B cell (primary cell): Measurements from ENCODE around the gene SMARCA4. TPM values are rescaled to one million over a fixed set of nuclear protein-coding genes. Genes with fewer than 3 reads are reported as not detected.

Experiments used
- ATAC-seq: fragments of 200-7000 bp; cut with Tn5 transposase; one replicate; pipeline ENCODE4 v1.10.0; 2021; ENCODE audit warnings: low read depth, mild to moderate bottlenecking, moderate number of reproducible peaks, moderate library complexity
- CTCF ChIA-PET: fragments of 350-600 bp; sonication (Branson Sonifier 250); formaldehyde crosslinking; loops from one replicate; lab custom pipeline; 2021; ENCODE audit warnings: antibody characterized with exemption, inconsistent platforms; lab: Charles Lee
- POLR2A ChIA-PET: fragments of 350-600 bp; sonication (Branson Sonifier 250); formaldehyde crosslinking; loops from one replicate; lab custom pipeline; 2021; ENCODE audit warnings: antibody characterized with exemption; lab: Charles Lee
- DNase-seq: peaks from one replicate; pipeline ENCODE4 v3.0.0; 2013
- H2AFZ ChIP-seq: 2 replicates; pipeline ENCODE4 v1.6.1; 2012; ENCODE audit warnings: mild to moderate bottlenecking, low read depth, low read length; ENCODE audit not compliant: insufficient read depth, poor library complexity, severe bottlenecking
- H3K27ac ChIP-seq, 2 donors: 1 replicate in 1 of 2; 2 replicates in 1 of 2; pipeline ENCODE4 v1.5.1; 2012 to 2013; ENCODE audit warnings: low read length in 2 of 2, mild to moderate bottlenecking in 2 of 2, moderate library complexity in 1 of 2
- H3K27me3 ChIP-seq, 4 experiments: fragments of 200-600 bp in 1 of 4; sonication (generic) in 1 of 4; replicated peaks in 1 of 4; 1 replicate in 2 of 4; 2 replicates in 2 of 4; pipeline versions ENCODE4 v1.6.1 to v1.7.0; 2013 to 2016; ENCODE audit warnings: low read length in 3 of 4, mild to moderate bottlenecking in 2 of 4, mixed read lengths in 1 of 4, moderate library complexity in 1 of 4; ENCODE audit not compliant: insufficient read depth in 4 of 4, control insufficient read depth in 3 of 4; ENCODE audit errors: control extremely low read depth in 1 of 4
- H3K36me3 ChIP-seq, 2 experiments: replicated peaks in 1 of 2; 1 replicate in 1 of 2; 2 replicates in 1 of 2; pipeline versions ENCODE4 v1.6.1 to v1.7.1; 2013; ENCODE audit warnings: low read length in 1 of 2; ENCODE audit not compliant: insufficient read depth in 2 of 2, control insufficient read depth in 1 of 2; ENCODE audit errors: control extremely low read depth in 1 of 2, extremely low read depth in 1 of 2
- H3K4me1 ChIP-seq, 2 donors: fragments of 200-600 bp in 1 of 2; sonication (generic) in 1 of 2; 1 replicate in 1 of 2; 2 replicates in 1 of 2; pipeline versions ENCODE4 v1.5.1 to v1.6.1; 2013 to 2017; ENCODE audit warnings: low read length in 2 of 2; ENCODE audit not compliant: control insufficient read depth in 2 of 2, insufficient read depth in 2 of 2
- H3K4me2 ChIP-seq: replicated peaks from 2 replicates; pipeline ENCODE3; 2012; ENCODE audit warnings: mild to moderate bottlenecking, low read depth, low read length; ENCODE audit not compliant: poor library complexity, severe bottlenecking
- H3K4me3 ChIP-seq, 5 experiments: fragments of 200-600 bp in 1 of 5; sonication (generic) in 1 of 5; 1 replicate in 3 of 5; 2 replicates in 2 of 5; pipeline versions ENCODE4 v1.5.1 to v1.7.0; 2011 to 2016; ENCODE audit warnings: low read length in 4 of 5, mild to moderate bottlenecking in 4 of 5, low read depth in 2 of 5, control low read depth in 1 of 5, moderate library complexity in 1 of 5; ENCODE audit not compliant: insufficient read depth in 1 of 5; ENCODE audit errors: control extremely low read depth in 1 of 5, extremely low read depth in 1 of 5
- H3K79me2 ChIP-seq: fragments of 200-600 bp; sonication (generic); one replicate; pipeline ENCODE4 v1.6.0; 2016; ENCODE audit warnings: low read length; ENCODE audit not compliant: control insufficient read depth, insufficient read depth
- H3K9ac ChIP-seq: fragments of 200-600 bp; sonication (generic); 2 replicates; pipeline ENCODE4 v1.6.1; 2017; ENCODE audit warnings: mild to moderate bottlenecking, low read length, moderate library complexity
- H3K9me3 ChIP-seq, 3 donors: one replicate each; pipeline versions ENCODE4 v1.6.1 to v1.7.1; 2013; ENCODE audit warnings: low read length in 2 of 3; ENCODE audit not compliant: control insufficient read depth in 2 of 3, insufficient read depth in 1 of 3; ENCODE audit errors: control extremely low read depth in 1 of 3
- H4K20me1 ChIP-seq: 2 replicates; pipeline ENCODE4 v1.6.0; 2012; ENCODE audit warnings: mild to moderate bottlenecking, low read length; ENCODE audit not compliant: insufficient read depth, control insufficient read depth, poor library complexity, severe bottlenecking
- H3K27ac Mint-ChIP-seq: one replicate; pipeline ENCODE4 v1.8.0; 2021; ENCODE audit warnings: mixed read lengths
- H3K27me3 Mint-ChIP-seq: one replicate; pipeline ENCODE4 v1.8.0; 2021; ENCODE audit warnings: mixed read lengths
- H3K4me1 Mint-ChIP-seq: one replicate; pipeline ENCODE4 v1.8.0; 2021; ENCODE audit warnings: mixed read lengths
- H3K4me3 Mint-ChIP-seq: one replicate; pipeline ENCODE4 v1.8.0; 2021; ENCODE audit warnings: mixed read lengths
- H3K9me3 Mint-ChIP-seq: one replicate; pipeline ENCODE4 v1.8.0; 2022; ENCODE audit warnings: mixed read lengths; ENCODE audit not compliant: insufficient read depth
- EZH2 ChIP-seq: IDR thresholded peaks from 2 replicates; pipeline ENCODE4 v1.6.1; 2012; ENCODE audit warnings: borderline replicate concordance, low read depth, mild to moderate bottlenecking, moderate library complexity, low read length; ENCODE audit not compliant: insufficient read depth, poor library complexity, severe bottlenecking
- WGBS: methylation state at CpG from one replicate; pipeline ENCODE4 v1.1.5; 2013; ENCODE audit warnings: missing lambda C conversion rate; ENCODE audit not compliant: insufficient coverage; 5-methylcytosine and 5-hydroxymethylcytosine counted together
- intact Hi-C: fragments of 100-400 bp; cut with micrococcal nuclease; formaldehyde crosslinking; loops from one replicate; pipeline ENCODE4 v1.10.0; 2022
- polyA plus RNA-seq: library from polyadenylated mRNA; depleted of rRNA; stranded (reverse); fragments of >200 nt; gene quantifications from 2 replicates; pipeline ENCODE4 v1.2.3, GENCODE V29; 2012
- total RNA-seq, 2 donors: library from RNA; stranded (reverse); fragments of 120-200 nt in 1 of 2; gene quantifications; 1 replicate in 1 of 2; 2 replicates in 1 of 2; pipeline versions ENCODE4 v1.2.3 to v1.2.4, GENCODE V29; 2013 to 2022
- TF ChIP-seq, protein P1 (sequence below): fragments of 200-600 bp; IDR thresholded peaks from one replicate; pipeline ENCODE4 v1.8.0; 2022; ENCODE audit warnings: antibody characterized with exemption, mild to moderate bottlenecking

Gene SMARCA4
- total and polyA plus RNA-seq, 2 donors (not counting 1 experiment from before 2014, with no cell fraction given): 49.7 to 82.3 TPM

- ATAC-seq: no peak
- Mint-ChIP-seq H3K9me3 (peaks cover 2% of the 10 kb centered on the region), H3K27ac (no peak overlapping the region), H3K27me3 (peaks cover 16% of the 10 kb centered on the region), H3K4me1 (peaks cover 19% of the 10 kb centered on the region), H3K4me3 (no peak overlapping the region)
- Histone ChIP-seq H3K27ac (no peak overlapping the region), H3K79me2 (peaks cover 8% of the 10 kb centered on the region), H3K4me3 (no peak overlapping the region), H3K9me3 (peaks cover 0 to 50% (median 10%) of the 10 kb centered on the region in 3 donors), H3K4me2 (no peak overlapping the region), H3K27me3 (peaks cover 0 to 34% (median 9%) of the 10 kb centered on the region in 4 experiments), H2AFZ (no peak overlapping the region), H4K20me1 (no peaks in the 10 kb centered on the region), H3K36me3 (peaks cover 0 to 2% of the 10 kb centered on the region in 2 experiments), H3K9ac (no peak overlapping the region), H3K4me1 (peaks cover 23 to 27% of the 10 kb centered on the region in 2 donors)
- ChIA-PET CTCF (interaction anchor here (1.1 kb wide), 1 partner anchor 27 kb away, joined by 3 read pairs; no protein-coding TSS in a partner anchor), POLR2A (no interaction called here)
- TF ChIP-seq, protein P1, sequence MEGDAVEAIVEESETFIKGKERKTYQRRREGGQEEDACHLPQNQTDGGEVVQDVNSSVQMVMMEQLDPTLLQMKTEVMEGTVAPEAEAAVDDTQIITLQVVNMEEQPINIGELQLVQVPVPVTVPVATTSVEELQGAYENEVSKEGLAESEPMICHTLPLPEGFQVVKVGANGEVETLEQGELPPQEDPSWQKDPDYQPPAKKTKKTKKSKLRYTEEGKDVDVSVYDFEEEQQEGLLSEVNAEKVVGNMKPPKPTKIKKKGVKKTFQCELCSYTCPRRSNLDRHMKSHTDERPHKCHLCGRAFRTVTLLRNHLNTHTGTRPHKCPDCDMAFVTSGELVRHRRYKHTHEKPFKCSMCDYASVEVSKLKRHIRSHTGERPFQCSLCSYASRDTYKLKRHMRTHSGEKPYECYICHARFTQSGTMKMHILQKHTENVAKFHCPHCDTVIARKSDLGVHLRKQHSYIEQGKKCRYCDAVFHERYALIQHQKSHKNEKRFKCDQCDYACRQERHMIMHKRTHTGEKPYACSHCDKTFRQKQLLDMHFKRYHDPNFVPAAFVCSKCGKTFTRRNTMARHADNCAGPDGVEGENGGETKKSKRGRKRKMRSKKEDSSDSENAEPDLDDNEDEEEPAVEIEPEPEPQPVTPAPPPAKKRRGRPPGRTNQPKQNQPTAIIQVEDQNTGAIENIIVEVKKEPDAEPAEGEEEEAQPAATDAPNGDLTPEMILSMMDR: no peak
- no peak for TF ChIP-seq EZH2
- DNase-seq: no peak
- intact Hi-C loops: no loop called here
- no CpG with 5 or more reads among the region's 3 CpGs for WGBS
Measured at GRCh38 chr19:11098861-11099260, 138.0 kb downstream of the SMARCA4 start.

- WGBS: 88% methylated on average over 9 of the region's 12 CpGs
- intact Hi-C loops: no loop called here
- peaks cover 14% of the 10 kb centered on the region for H3K27me3 Mint-ChIP-seq
- Histone ChIP-seq H3K27me3 (peaks cover 0 to 24% (median 6%) of the 10 kb centered on the region in 4 experiments), H2AFZ (no peak overlapping the region), H3K9me3 (peaks cover 0 to 44% (median 10%) of the 10 kb centered on the region in 3 donors), H3K36me3 (peaks cover 0 to 2% of the 10 kb centered on the region in 2 experiments), H3K27ac (no peak overlapping the region), H3K4me1 (peaks cover 16 to 18% of the 10 kb centered on the region in 2 donors), H4K20me1 (no peaks in the 10 kb centered on the region), H3K9ac (no peak overlapping the region), H3K4me3 (no peak overlapping the region), H3K4me2 (no peak overlapping the region), H3K79me2 (peaks cover 3% of the 10 kb centered on the region)
- peaks cover 2% of the 10 kb centered on the region for H3K9me3 Mint-ChIP-seq
- H3K4me3 Mint-ChIP-seq: no peak overlapping the region
- ChIA-PET CTCF (interaction anchor here (0.6 kb wide), 1 partner anchor 41 kb away, joined by 4 read pairs; no protein-coding TSS in a partner anchor), POLR2A (interaction anchor here (0.6 kb wide), 1 partner anchor 31 kb away, joined by 7 read pairs; no protein-coding TSS in a partner anchor)
- H3K27ac Mint-ChIP-seq: no peak overlapping the region
- peaks cover 13% of the 10 kb centered on the region for H3K4me1 Mint-ChIP-seq
- DNase-seq (no peak), ATAC-seq (no peak)
- TF ChIP-seq EZH2: no peak
- TF ChIP-seq, protein P1: no peak
Measured at GRCh38 chr19:11100049-11100448, 139.2 kb downstream of the SMARCA4 start.
